GM12874 (cell line): ENCODE measurements around the gene PACC1.

Experiments
- TF ChIP-seq, protein P1 (sequence below): IDR thresholded peaks from 2 replicates; pipeline ENCODE4 v1.5.1; 2011; ENCODE audit warnings: low read depth, mild to moderate bottlenecking, control low read depth, low read length, moderate library complexity; ENCODE audit not compliant: insufficient read depth

Gene PACC1

DNA sequence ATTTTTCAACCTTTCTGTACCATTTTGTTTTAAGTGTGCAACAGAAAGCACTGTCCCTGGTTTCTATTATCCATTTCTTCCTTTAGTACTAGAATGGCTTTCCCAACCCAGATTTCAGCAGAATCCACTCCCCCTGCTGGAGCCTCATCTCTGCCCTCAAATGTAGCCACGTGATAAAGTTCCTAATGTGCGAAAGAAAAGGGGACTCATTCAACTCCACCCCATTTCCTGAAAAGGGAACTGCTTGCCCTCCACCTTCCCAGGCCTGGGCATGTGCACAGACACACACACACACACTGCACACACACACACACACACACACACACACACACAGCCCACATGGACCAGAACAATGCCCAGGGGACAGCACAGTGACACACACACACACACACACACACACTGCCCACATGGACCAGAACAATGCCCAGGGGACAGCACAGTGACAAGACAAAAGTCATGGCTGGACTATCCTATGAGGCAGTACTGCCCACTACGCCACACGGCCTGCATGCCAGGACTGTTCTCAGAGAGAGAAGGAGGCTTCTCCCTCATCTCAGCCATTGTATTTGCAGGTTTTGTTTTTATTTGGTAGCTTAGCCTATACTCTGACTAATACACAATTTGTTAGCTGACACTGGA, 33.2 kb downstream of the PACC1 start:
- TF ChIP-seq, protein P1, sequence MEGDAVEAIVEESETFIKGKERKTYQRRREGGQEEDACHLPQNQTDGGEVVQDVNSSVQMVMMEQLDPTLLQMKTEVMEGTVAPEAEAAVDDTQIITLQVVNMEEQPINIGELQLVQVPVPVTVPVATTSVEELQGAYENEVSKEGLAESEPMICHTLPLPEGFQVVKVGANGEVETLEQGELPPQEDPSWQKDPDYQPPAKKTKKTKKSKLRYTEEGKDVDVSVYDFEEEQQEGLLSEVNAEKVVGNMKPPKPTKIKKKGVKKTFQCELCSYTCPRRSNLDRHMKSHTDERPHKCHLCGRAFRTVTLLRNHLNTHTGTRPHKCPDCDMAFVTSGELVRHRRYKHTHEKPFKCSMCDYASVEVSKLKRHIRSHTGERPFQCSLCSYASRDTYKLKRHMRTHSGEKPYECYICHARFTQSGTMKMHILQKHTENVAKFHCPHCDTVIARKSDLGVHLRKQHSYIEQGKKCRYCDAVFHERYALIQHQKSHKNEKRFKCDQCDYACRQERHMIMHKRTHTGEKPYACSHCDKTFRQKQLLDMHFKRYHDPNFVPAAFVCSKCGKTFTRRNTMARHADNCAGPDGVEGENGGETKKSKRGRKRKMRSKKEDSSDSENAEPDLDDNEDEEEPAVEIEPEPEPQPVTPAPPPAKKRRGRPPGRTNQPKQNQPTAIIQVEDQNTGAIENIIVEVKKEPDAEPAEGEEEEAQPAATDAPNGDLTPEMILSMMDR: no peak

DNA sequence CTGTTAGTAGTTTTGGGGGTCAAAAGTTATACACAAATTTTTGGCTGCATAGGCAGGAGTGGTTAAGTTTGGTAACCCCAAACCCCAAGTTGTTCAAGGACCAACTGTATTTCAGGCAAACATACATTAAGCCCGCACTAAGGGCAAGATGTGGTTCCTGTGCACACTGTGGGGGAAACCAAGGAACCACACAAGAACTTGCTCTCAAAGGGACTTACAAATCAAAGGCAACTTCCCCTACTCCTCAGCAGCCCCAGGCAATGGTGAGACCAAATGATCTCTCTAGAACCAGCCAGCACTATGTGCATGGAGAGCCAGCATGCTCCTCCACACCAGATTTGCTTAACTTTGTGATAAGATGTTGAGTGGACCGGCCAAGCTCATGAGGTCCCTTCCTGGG, 35.3 kb downstream of the PACC1 start:
- TF ChIP-seq, protein P1: no peak

DNA sequence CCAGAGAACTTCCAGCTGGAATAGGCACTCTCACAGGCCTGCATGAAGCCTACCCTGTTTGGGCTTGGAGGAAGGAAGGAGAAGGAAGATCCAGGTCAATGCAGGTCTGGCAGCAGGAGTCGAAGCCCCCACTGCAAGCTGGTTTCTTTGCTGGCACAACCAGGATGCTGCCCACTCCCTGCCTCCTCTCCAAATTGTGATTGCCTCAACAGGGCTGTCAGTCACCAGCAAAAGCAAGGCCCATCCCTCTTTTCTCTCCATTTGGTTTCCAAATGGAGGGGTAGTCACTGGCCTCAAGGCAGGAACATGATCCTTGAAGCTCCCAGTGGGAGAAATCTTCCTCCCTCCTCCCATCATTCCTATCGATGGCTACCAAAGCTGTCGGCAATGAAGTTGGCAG, 37.0 kb downstream of the PACC1 start:
- TF ChIP-seq, protein P1: no peak

DNA sequence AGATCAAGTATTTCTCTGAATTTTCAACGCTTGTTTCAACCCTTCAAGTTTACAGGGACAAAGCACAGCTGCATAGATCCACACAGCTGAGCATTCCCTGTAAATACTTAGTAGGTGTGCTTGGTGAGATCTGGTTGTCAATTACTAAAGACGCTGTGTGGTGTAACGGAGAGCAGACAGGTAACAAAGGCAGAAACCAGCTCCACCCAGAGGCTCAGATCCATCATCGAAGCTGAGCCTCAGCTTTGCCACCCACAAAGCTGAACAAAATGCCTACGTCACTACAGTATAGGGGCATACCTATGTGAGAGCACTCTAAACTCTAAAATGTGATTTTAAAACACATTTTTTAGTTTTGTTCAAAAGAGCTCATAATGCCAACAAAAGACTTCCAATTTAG, 38.7 kb downstream of the PACC1 start:
- TF ChIP-seq, protein P1: no peak

DNA sequence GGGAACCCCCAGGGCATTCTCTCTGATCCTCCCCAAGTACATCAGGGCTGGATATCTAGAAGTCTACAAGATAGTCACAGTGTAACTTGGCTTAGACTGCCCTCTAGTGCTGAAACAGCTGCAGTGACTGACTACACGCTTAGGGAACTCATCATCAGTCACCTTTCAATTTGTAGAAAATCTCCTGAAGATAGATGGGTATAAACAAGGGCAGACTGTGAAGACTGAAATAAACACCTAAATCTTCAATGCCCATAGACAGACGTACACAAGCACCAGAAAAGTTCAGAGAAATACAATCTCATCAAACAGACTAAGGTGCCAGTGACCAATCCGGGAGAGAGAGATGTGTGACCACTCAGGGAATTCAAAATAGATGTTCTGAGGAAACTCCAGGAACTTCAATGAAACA, 46.6 kb downstream of the PACC1 start:
- TF ChIP-seq, protein P1: peak; percentile 74

DNA sequence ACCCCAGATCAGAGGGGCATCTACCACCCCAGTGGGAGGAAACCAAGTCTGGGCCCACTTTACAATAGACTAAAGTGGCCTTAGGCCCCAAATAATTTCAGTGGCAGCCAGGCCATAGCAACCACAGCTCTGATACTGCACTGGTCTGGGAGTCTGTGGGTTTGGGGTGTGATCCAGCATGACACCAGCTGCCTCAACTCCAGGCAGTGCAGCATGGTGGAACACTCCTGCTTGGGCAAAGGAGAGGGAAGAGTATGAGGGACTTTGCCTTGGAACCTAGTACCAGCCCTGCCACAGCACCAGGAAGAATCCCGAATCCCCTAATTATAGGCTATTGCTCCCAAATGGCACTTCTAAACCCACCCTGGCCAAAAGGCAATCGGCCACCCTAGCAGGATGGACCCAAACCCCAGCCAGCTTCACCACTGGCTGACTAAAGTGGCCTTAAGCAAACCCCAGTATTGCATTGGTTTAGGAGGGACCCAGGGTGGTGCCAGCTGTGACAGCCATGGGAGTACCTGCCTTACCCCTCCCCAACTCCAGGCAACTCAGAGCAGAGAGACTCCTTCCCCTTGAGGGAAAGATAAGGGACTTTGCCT, 47.1 kb downstream of the PACC1 start:
- TF ChIP-seq, protein P1: no peak

DNA sequence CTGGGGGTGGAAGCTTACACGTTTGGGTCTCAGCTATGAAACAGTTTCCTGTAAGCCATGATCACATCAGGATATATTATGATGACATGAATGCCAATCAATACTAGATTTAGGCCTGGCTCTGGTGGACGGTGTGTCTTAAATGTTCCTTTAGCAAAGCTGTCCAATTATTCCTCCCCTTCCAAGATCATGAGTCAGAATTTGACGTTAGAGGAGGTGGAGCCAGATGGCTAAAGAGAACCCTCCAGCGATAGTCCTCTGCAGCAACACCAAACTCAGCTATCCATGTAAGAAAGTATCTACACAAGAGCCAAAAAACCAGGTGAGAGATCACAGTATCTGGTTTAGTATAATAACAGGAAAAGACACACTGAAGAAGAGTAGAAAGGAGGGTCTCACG, 47.8 kb downstream of the PACC1 start:
- TF ChIP-seq, protein P1: no peak
